Panc1 (cell line): Measurements from ENCODE around the gene IRF2BP2.

ENCODE experiments used
- POLR2AphosphoS5 ChIP-seq: IDR thresholded peaks from 2 replicates; pipeline ENCODE4 v1.6.1; 2012; ENCODE audit warnings: mild to moderate bottlenecking, low read depth, low read length, moderate library complexity
- TCF7L2 ChIP-seq: IDR thresholded peaks from 2 replicates; pipeline ENCODE4 v1.6.1; 2011; ENCODE audit warnings: mild to moderate bottlenecking, low read depth, low read length, inconsistent platforms
- TF ChIP-seq, protein P1 (sequence below): fragments of 450-650 bp; IDR thresholded peaks from 2 replicates; pipeline ENCODE4 v1.5.1; 2017; ENCODE audit warnings: mild to moderate bottlenecking
- TF ChIP-seq, protein P2 (sequence below), 2 experiments: IDR thresholded peaks; 2 replicates each; pipeline ENCODE4 v1.6.1; 2011 to 2012; ENCODE audit warnings: low read depth in 2 of 2, control low read depth in 1 of 2, low read length in 1 of 2, mild to moderate bottlenecking in 1 of 2, moderate library complexity in 1 of 2; ENCODE audit not compliant: insufficient read depth in 1 of 2

DNA sequence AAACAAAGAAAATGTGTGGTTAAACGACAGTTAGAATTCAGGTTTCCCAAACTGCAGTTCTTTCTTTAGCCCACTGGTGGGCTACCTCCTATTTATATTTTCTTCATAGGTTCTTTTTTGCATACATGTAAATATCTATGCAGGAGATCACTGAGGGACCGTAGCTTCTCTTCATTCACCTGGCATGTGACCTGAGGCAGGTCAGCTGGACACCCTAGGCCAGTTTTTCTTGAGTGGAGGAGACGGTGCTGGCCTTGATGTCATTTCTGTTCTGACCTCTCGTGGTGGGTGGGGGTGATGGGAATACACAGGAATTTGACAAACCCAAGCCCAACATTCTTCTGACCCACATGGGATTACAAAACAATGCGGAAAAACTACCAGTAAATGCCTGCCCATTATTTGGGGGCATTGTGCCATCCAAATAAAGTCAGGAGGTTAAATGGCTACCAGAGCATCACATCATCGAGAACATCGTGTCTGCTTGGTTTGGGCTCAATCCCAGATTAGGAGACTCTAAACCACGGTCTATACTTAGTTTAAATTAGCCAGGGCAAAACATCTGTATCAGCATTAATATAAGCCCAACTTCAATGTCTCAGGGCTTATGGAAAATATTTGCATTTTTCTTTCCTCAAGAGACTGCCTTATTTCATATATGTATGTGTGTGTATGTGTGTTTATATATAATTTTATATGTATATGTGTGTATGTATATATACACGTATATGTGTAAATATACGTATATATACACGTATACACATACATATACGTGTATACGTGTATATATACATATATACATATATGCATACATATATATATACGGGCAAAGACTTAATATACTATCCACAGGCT is 7.4 kb upstream of the IRF2BP2 start:
- TF ChIP-seq, protein P1, sequence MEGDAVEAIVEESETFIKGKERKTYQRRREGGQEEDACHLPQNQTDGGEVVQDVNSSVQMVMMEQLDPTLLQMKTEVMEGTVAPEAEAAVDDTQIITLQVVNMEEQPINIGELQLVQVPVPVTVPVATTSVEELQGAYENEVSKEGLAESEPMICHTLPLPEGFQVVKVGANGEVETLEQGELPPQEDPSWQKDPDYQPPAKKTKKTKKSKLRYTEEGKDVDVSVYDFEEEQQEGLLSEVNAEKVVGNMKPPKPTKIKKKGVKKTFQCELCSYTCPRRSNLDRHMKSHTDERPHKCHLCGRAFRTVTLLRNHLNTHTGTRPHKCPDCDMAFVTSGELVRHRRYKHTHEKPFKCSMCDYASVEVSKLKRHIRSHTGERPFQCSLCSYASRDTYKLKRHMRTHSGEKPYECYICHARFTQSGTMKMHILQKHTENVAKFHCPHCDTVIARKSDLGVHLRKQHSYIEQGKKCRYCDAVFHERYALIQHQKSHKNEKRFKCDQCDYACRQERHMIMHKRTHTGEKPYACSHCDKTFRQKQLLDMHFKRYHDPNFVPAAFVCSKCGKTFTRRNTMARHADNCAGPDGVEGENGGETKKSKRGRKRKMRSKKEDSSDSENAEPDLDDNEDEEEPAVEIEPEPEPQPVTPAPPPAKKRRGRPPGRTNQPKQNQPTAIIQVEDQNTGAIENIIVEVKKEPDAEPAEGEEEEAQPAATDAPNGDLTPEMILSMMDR = peak; percentile 52
- TF ChIP-seq POLR2AphosphoS5 (no peak), TCF7L2 (no peak)
- TF ChIP-seq, protein P2, sequence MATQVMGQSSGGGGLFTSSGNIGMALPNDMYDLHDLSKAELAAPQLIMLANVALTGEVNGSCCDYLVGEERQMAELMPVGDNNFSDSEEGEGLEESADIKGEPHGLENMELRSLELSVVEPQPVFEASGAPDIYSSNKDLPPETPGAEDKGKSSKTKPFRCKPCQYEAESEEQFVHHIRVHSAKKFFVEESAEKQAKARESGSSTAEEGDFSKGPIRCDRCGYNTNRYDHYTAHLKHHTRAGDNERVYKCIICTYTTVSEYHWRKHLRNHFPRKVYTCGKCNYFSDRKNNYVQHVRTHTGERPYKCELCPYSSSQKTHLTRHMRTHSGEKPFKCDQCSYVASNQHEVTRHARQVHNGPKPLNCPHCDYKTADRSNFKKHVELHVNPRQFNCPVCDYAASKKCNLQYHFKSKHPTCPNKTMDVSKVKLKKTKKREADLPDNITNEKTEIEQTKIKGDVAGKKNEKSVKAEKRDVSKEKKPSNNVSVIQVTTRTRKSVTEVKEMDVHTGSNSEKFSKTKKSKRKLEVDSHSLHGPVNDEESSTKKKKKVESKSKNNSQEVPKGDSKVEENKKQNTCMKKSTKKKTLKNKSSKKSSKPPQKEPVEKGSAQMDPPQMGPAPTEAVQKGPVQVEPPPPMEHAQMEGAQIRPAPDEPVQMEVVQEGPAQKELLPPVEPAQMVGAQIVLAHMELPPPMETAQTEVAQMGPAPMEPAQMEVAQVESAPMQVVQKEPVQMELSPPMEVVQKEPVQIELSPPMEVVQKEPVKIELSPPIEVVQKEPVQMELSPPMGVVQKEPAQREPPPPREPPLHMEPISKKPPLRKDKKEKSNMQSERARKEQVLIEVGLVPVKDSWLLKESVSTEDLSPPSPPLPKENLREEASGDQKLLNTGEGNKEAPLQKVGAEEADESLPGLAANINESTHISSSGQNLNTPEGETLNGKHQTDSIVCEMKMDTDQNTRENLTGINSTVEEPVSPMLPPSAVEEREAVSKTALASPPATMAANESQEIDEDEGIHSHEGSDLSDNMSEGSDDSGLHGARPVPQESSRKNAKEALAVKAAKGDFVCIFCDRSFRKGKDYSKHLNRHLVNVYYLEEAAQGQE (IDR thresholded peaks at IDR 0.05; ENCODE audit: insufficient read depth in 1 of 2, low read depth in 2 of 2, low read length in 1 of 2) = no peak
